ENCODE measurements around the gene KLHL2.
"Not testable (repeated sequence)": the region's sequence is repeated elsewhere in the genome, so short reads cannot be mapped to it uniquely, and the experiment has no call there.

KLHL2 gene, protein sequence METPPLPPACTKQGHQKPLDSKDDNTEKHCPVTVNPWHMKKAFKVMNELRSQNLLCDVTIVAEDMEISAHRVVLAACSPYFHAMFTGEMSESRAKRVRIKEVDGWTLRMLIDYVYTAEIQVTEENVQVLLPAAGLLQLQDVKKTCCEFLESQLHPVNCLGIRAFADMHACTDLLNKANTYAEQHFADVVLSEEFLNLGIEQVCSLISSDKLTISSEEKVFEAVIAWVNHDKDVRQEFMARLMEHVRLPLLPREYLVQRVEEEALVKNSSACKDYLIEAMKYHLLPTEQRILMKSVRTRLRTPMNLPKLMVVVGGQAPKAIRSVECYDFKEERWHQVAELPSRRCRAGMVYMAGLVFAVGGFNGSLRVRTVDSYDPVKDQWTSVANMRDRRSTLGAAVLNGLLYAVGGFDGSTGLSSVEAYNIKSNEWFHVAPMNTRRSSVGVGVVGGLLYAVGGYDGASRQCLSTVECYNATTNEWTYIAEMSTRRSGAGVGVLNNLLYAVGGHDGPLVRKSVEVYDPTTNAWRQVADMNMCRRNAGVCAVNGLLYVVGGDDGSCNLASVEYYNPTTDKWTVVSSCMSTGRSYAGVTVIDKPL

DNA sequence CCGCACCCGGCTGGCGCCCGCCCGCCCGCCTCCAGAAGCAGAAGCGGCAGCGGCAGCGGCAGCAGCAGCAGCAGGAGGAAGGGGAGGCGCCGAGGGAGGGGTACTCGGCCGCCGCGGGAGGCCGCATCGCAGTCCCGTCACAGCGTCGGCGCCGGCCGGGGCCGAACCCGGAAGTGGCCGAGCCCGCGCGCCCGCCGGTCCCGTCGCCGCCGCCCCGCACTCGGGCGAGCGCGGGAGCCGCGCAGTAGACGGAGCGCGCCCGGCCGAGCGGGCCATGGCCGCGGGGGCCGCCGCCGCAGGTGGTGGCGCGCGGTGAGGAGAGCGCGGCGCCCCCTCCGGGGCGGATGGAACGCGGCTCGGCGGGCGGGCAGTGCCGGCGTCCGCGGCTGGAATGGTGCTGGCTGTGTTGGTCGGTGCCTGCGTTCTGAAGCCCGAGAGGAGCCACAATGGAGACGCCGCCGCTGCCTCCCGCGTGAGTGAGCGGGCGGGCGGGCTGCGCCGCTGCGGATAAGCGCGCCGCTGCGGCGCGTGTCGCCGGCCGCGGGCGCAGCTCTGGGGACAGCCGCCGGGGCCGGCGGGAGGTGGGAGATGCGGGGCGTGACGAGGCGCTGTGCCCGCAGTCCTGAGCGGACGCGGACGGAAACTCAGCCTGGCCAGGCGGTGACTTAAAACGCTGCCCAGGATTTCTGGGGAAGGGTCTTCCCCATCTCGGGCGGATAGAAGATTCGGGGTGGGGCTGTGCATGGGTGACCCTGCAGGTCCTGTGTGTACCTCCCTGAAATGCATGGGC, at the start of gene KLHL2:
KLHL2 (plus strand) TSS at position 131 of the 790 bp plus-strand sequence; CDS start at position 447, 316 bp downstream.
- peak; percentile 34 for DNase-seq

DNA sequence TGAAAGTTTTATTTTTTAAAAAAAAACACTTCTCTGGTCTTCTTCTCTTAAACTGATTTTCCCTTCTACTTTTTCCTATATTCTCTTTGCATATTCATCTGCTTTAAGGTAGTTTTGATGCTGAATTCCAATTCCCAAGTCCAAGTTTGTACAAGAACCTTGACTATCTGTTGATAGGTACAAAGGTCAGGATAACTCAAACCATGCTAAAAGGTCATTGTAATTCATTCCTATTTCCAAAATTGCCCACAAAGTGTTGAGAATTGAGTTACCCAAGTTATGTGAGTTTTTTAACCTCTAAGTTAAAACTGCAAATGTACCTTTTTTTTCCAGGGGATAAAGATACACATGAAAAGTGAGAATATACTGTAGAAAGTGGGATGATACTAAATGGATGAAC, 48.6 kb upstream of the KLHL2 start:
- DNase-seq, result no peak

DNA sequence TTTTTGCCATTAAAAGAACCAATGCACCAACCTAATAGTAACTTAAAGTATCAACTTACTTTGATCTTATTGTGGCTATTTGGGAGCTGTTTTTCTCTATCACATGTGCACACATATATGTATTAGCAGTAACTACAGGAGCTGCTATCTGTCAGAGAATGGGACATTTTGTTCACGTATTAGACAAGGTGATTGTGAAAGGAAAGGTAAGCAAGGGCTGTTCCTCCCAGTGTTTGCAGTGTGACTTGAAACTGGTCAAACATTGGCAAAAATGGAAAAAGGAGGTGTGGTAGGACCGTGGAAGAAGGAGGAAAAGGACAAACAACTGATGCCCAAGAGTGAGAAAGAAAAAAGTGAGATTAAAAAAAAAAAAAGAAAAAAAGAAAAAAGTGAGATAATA, 43.1 kb upstream of the KLHL2 start:
- DNase-seq, result no peak

DNA sequence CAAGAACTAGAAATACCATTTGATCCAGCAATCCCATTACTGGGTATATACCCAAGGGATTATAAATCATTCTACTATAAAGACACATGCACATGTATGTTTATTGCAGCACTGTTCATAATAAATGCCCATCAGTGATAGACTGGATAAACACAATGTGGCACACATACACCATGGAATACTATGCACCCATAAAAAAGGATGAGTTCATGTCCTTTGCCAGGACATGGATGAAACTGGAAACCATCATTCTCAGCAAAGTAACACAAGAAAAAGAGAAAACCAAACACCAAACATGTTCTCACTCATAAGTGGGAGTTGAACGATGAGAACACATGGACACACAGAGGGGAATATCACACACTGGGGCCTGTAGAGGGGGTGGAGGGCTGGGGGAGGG, 40.5 kb upstream of the KLHL2 start:
- DNase-seq, result not testable (repeated sequence)

DNA sequence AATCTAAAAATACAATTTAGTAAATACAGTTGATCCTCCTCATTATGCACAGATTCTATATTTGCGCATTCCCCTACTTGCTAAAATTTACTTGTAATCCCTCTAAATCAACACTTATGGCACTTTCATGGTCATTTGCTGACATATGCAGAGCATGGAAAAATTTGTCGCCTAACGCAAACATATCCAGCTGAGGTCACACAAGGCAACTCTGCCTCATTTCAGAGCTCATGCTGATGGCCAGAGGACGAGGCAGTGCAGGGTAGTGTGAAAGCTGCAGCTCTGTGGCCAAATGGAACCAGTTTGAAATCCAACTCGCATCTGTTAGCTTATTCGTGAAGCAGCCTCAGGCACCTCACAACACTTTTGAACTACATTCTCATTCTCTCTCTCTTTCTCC, 39.7 kb upstream of the KLHL2 start:
- DNase-seq, result no peak

DNA sequence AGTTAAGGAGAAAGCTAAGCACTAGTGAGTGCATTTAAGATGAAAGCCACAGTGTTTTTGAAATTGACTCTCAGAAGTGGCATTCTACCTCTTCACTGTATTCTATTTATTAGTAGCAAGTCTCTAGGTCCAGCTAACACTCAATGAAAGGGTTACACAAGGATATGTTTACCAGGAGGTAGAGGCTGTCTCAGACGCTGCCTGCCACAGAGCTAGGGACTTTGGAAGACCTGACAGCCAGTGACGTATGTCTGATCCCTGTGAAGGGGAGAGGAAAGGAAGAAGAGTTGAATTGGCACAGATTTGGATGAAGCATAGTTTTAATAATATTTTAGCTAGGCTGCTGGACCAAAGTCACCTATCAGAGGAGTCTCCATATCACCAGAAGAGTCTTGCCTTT, 36.5 kb upstream of the KLHL2 start:
- DNase-seq, result no peak

DNA sequence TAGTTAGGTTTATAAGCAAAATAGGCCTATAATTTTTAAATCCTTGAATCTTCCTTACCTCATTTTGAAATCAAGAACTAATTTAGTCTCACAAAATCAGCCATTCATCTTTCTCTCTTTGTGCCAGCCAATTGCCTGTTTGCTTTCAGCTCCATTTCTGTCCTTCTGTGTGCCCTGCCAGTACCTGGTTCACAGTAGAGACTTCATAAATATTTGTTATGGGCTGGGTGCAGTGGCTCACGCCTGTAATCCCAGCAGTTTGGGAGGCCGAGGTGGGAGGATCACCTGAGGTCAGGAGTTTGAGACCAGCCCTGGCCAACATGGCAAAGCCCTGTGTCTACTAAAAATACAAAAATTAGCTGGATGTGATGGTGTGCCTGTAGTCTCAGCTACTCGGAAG, 31.9 kb upstream of the KLHL2 start:
- not testable (repeated sequence) for DNase-seq

DNA sequence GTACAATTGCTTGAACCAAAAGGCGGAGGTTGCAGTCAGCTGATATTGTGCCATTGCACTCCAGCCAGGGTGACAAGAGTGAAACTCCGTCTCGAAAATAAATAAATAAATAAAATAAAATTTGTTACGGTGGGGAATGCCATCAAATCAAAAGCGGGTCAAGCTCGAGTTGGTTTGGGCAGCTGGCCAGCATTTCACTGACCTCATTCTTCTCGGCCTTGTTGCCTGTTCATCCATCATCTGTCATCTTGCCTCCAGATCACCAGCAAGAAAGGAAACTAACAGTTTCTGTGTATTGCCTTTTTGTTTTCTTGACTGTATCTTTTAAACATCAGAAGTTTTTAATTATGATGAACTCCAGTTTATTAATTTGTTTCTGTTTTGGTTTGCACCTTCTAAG, 31.5 kb upstream of the KLHL2 start:
- no peak for DNase-seq

DNA sequence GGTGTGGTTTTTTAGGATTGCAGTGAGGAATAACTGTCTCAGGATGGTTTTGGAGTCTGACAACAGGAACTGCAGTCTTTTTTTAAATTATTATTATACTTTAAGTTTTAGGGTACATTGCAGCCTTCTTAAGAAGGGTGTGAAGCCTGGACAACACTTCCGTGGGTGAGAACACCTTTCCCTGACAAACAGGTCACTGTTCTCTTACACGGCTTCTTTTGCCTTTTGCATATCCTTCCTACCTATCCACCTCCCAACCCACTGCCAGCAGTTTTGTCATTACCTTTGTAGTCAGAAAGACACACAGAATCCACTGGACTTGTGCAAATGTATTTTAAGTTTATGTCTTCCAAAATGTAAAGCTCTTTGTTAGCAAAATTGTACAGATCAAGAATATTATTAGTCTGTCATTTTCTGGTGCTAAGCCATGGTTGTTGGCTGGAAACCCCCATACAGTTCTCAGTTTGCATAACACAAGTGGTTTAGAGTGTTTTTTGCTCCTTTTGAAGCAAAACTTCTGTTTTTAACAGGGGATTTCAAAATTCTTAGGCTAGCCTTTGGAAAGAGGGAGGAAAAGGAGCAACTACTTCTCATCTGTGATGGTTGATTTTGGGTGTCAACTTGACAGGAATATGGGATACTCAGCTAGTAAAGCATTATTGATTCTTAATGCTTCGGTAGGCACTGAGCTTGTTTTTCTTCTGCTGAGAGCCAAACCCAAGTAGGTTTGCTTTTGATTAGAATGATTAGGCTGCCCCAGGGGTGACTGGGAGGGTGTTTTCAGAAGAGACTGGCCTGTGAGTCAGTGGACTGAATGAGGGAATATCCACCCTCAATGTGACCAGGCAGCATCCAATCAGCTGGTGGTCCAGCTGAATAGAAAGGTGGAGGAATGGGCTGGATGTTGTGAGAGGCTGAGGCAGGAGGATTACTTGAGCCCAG, 29.4 kb upstream of the KLHL2 start:
- DNase-seq, result no peak

DNA sequence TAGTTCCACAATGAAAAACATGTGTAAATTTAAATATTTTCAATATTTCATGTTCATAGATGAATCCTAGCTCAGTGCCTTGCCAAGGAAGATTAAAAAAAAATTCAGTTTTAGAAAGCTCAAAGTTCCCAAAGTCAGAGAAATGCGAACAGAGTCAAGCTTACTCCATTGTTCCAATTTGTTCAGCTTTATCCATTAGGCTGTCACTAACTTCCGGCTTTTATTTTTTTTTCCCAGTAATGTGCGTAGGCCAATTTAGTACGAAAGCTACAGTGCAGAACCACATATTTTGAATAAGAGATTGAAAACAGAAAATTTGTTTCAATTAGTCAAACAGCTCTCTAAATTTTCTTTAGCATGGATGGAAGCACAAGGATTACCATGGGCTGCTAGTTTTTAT, 23.1 kb upstream of the KLHL2 start:
- no peak for DNase-seq

DNA sequence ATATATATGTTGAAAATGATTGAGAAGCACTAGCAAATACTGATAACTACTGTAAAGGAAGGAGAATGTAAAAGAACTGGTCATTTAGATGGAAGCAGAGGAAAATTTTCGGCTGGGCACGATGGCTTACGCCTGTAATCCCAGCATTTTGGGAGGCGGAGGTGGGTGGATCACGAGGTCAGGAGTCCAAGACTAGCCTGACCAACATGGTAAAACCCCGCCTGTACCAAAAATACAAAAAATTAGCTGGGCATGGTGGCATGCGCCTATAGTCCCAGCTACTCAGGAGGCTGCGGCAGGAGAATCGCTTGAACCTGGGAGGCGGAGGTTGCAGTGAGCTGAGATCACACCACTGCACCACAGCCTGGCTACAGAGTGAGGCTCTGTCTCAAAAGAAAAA, 22.4 kb upstream of the KLHL2 start:
- not testable (repeated sequence) for DNase-seq

DNA sequence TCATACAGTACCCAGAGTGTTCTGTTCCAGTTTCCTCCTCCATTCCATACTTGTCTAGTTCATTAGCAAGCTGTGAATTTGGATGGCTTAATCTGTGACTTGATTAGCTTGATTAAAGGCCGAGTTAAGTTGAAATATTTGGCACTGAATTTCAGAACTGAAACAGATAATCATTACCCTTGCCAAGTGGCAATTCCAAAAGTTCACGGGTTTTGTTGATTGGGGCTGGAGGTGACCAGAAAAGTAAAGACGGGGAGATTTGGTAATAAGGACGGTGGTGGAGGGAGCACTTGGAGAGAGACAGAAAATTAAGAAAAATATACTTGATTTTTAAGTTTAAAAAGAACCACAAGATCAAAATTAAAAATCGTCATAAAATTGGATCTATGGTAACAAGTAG, 21.9 kb upstream of the KLHL2 start:
- no peak for DNase-seq

DNA sequence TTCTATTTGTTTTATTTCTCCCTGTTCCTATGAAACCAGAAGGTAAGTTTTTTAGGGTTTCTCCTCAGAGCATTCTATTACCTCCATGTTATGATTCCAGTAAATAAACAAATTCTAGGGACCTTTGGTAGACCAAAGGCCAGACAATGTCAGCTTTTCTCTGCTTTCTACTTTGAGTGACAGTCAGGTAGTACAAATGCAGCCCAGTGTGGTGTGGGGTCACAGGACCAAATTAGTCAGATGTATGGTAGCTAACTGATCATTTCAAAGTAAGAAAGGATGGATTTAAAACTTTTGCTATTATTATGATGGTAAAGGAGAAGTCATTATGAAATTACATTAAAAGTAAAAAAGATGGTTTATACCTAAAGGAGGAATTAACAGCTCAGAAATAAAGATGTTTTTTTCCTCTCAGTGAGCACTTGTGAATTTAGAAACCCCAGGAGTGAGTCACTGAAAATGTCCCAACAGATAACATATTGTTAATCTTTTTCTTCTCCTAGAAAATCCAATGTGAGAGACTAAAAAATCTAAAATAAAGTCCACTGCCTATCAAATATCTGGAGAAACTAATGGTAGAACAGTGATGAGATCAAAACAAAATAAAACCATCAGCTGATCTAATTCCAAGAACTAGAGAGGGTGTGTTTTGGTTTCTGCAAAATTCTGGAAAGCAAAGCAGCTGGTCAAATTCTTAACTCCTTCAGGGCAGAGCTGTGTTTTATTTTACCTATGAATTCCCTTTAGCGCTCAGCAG, 16.6 kb upstream of the KLHL2 start:
- no peak for DNase-seq

DNA sequence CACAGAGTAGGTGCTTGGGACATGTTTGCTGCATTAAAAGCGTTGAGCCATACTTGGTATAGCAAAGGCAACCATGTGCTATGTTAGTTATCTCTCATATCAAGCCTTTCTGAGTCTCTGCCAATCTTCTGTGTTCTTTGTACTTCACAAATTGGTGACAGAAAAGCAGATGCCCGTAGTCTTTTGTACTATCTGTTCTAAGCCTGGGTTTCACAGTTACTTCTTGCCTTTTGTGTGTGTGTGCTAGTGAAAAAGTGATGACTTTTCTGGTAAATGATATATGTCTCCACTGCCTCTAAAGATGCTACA, 16.1 kb upstream of the KLHL2 start:
- no peak for DNase-seq

DNA sequence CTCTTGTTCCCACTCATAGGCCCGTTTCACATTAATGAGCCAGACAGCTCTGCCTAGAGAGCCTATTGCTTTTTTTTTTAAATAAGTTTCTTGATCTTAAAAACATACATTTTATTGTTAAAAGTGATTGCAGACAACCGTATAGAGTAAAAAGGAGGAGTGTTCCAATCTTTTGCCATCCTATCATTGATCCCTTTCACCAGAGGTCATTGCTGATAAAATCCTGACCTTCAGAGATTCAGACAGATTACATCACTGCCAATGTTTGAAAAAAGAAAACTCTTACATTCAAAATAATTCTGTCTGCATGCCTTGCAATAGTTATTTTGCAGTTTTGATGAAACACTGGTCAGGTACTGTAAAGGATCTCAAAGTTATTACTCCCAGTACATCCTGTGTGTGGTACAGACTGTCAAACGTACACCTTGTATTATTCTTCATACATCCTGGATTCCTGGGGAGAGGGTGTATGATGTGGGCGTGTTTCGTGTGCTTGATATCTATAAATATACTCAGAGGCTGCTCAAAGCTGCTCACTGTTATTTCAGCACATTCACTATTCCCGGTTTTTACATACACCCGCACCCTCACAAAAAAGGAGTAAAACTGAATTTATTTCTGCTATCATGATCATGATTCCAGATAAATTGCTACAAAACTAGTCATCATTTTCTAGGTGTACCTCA, 15.4 kb upstream of the KLHL2 start:
- DNase-seq, result no peak

DNA sequence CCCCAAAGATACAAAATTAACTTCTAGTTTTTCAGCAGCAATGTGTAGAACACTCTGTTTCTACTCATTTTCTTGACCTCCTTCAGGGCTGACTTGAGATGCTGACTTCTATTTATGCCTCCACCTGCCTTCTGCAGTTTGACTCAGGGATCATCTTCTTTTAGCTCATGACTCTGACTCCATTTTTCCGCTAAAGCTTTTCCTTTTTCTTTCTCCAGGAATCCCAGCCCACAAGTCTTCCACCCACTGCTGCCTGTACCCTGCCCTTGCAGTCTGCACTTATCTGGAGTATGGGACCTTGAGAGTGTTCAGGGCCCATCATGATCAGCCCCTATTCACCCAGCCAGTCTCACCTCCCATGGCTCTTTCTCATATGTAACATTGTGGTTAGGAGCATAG, 14.9 kb upstream of the KLHL2 start:
- DNase-seq, result no peak

DNA sequence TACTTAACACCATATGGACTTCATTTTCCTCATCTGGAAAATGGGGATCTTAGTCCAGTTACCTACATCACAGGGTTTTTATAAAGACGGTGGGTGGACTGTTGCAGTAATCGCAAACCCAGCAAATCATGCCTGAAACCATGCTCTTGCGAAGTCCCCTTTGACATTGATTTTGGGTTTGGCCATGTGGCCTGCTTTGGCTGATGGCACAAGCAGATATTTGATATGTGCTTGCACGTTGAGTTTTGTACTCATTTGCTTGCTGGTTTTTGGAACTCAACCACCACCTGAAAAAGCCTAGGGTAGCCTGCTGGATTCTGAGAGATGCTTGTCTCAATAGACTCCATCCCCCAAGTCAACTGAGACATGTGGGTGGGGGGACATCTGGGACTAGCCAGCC, 14.4 kb upstream of the KLHL2 start:
- no peak for DNase-seq

DNA sequence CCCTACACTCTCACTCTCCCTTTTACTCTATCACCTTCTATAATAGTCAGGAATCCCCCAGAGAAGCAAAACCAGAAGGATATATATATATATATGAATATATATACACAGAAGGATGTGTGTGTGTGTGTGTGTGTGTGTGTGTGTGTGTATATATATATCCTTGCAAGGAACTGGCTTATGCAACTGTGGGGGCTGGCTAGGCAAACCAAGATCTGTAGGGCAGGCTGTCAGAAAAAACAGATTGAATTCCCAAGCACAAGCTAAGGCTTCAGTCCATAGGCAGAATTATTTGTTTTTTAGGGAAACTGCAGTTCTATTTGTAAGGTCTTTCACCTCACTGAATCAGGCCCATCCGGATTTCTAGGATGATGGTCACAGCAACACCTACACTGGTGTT, 13.0 kb upstream of the KLHL2 start:
- no peak for DNase-seq

DNA sequence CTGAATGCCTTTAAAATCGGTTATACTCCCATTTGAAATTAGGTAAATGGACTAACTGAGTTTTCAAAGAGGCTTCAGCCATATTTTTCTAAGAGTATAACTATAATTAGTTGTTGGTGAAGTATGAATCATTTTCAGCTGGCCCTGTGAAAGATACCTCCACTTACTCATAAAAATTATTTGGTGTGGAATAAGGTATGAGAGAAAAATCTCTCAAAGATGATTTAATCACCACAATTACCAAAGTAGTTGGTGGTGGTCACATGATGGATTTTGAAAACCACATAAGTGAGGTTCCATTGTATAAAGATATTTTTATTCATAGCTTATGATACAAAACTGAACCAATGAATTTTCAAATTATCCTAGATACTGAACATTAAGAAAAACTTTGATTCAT, 9.0 kb upstream of the KLHL2 start:
- DNase-seq, result no peak

DNA sequence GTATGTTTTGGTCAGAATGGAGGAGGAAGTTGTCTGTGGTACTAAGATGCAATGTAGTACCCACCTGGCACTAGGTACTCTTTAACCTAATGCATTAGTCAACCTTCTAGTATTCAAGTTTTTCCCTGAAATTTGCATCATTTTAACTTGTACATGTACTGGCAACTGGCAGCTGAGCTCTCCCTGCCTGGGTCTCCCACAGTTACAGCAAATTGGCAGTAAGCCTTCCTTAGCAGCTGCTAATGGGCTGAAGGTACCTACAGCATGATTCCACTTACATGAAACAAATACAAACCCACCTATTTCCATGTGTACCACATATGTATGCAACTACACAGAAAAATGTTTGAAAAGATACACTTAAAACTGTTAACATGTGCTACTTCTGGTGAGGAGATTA, 8.1 kb upstream of the KLHL2 start:
- no peak for DNase-seq

DNA sequence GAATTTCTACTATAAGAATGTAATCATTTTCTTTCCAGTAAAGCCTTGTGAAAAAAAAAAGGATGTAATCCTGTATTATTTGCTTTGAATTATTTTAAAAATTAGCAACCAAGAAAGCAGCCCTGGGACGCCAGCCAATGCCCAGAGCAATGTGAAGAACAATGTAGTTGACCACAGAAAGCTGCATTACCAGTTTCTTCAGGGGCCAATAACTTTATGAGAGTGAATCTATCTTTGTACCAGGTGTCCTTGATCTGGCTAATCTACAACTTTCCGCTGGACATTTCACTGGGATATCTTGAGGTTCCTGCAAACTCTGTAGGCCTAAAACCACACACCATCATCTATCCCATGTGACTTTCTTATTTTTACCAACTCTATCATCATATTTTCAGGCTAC, 7.6 kb upstream of the KLHL2 start:
- DNase-seq, result no peak

DNA sequence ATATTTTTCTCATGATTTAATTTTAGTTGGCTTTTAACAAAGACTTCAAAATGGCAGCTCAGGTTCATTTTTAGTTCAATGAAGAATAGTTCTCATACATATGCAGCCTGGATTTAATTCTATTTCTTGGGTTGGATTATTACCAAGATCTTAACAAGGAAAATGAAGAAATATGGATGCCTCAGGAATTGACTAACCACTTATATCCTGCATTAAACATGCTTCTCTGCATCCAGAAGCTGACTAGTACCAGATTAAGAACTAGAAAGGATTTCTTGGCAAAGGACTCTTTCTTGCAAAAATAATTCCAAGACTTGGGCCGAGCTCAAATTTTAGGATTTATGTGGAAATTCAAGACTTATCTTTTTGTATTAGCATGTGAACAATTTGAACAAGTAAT, 5.6 kb upstream of the KLHL2 start:
- no peak for DNase-seq
